D721Med (cell line): ENCODE data around the gene GALNT18.

Experiments used
- DNase-seq: peaks from one replicate; pipeline ENCODE4 v3.0.0; 2011; ENCODE audit warnings: low spot score; ENCODE audit not compliant: insufficient read length
- FAIRE-seq: peaks from 2 replicates; lab custom pipeline; 2011; peaks lifted over from hg19 to GRCh38; lab: Jason Lieb, UNC
- CTCF ChIP-seq: IDR thresholded peaks from 2 replicates; pipeline ENCODE4 v1.5.1; 2012; ENCODE audit warnings: mild to moderate bottlenecking, control low read depth; ENCODE audit not compliant: insufficient read depth; ENCODE audit errors: missing control alignments

GALNT18 gene

GRCh38 chr11:11297578-11297977 lies 324.2 kb downstream of the GALNT18 start:
- no peak for DNase-seq
- TF ChIP-seq CTCF = no peak
- no peak for FAIRE-seq

- no peak for TF ChIP-seq CTCF
- FAIRE-seq = no peak
- DNase-seq = no peak
Observed at GRCh38 chr11:11296434-11296833, 325.4 kb downstream of the GALNT18 start.

GRCh38 chr11:11294551-11294855 lies 327.3 kb downstream of the GALNT18 start:
- no peak for DNase-seq
- TF ChIP-seq CTCF = no peak
- FAIRE-seq = no peak

- FAIRE-seq = no peak
Observed at GRCh38 chr11:11293798-11294550, 327.8 kb downstream of the GALNT18 start.

GRCh38 chr11:11292839-11293238 lies 329.0 kb downstream of the GALNT18 start:
- TF ChIP-seq CTCF = no peak
- FAIRE-seq (no peak), DNase-seq (no peak)

More at GRCh38 chr11:11293798-11294550, 327.8 kb downstream of the GALNT18 start:
- no peak for DNase-seq
- TF ChIP-seq CTCF = no peak

GRCh38 chr11:11291041-11292015 lies 330.5 kb downstream of the GALNT18 start:
- no peak for FAIRE-seq
- no peak for TF ChIP-seq CTCF
- DNase-seq = no peak

GRCh38 chr11:11290354-11290753 lies 331.5 kb downstream of the GALNT18 start:
- DNase-seq = no peak

More at GRCh38 chr11:11290354-11290753, 331.5 kb downstream of the GALNT18 start:
- FAIRE-seq = no peak
- TF ChIP-seq CTCF = no peak
